ENCODE measurements around the gene CEP295NL. TPM values are rescaled to one million over a fixed set of nuclear protein-coding genes. Genes with fewer than 3 reads are reported as not detected.

Gene CEP295NL
- total RNA-seq, 6 experiments from 2014 or later: 0.85 to 2.7 (median 1.6) TPM

- H3K4me1 Mint-ChIP-seq (ENCODE audit: low read depth): peaks cover 21% of the 10 kb centered on the region
- no peak overlapping the region for H3K4me3 Mint-ChIP-seq
- TF ChIP-seq CTCF (IDR thresholded peaks at IDR 0.05): no peak
- H3K27me3 Mint-ChIP-seq (ENCODE audit: insufficient read depth): peaks cover 2% of the 10 kb centered on the region
- peaks cover 4% of the 10 kb centered on the region for H3K36me3 Mint-ChIP-seq (ENCODE audit: low read depth)
- no peak for DNase-seq
- H3K27ac Mint-ChIP-seq: no peak overlapping the region
- peaks cover 3% of the 10 kb centered on the region; the same call in 1 of the 2 replicates for H3K9me3 Mint-ChIP-seq
Observed at GRCh38 chr17:78847052-78847451, 55.9 kb downstream of the CEP295NL start.

- peak; percentile 17 for DNase-seq
- no peaks in the 10 kb centered on the region for H3K36me3 Mint-ChIP-seq (ENCODE audit: low read depth)
- H3K4me3 Mint-ChIP-seq: no peak overlapping the region; the same call in 1 of the 2 replicates
- no peaks in the 10 kb centered on the region for H3K9me3 Mint-ChIP-seq
- H3K27ac Mint-ChIP-seq: peak overlapping the region; percentile 11; the same call in 1 of the 2 replicates
- peaks cover 2% of the 10 kb centered on the region for H3K27me3 Mint-ChIP-seq (ENCODE audit: insufficient read depth)
- TF ChIP-seq CTCF (IDR thresholded peaks at IDR 0.05): no peak
- H3K4me1 Mint-ChIP-seq (ENCODE audit: low read depth): peaks cover 32% of the 10 kb centered on the region
Observed at GRCh38 chr17:78844301-78845005, 58.5 kb downstream of the CEP295NL start.

- Mint-ChIP-seq H3K27me3 (ENCODE audit: insufficient read depth) (peaks cover 2% of the 10 kb centered on the region), H3K9me3 (no peaks in the 10 kb centered on the region), H3K27ac (no peak overlapping the region), H3K4me1 (ENCODE audit: low read depth) (peaks cover 46% of the 10 kb centered on the region), H3K36me3 (ENCODE audit: low read depth) (no peaks in the 10 kb centered on the region), H3K4me3 (no peak overlapping the region)
- DNase-seq: peak; percentile 16
- peak; percentile 79 for TF ChIP-seq CTCF (IDR thresholded peaks at IDR 0.05)
Observed at GRCh38 chr17:78842881-78843565, 60.0 kb downstream of the CEP295NL start.

GRCh38 chr17:78840780-78841611 lies 62.0 kb downstream of the CEP295NL start, which contains the start of gene USP36:
Gene USP36 (minus strand): TSS chr17:78840814. CDS start chr17:78836363, 4,451 bp downstream.
- Mint-ChIP-seq H3K9me3 (no peaks in the 10 kb centered on the region), H3K27ac (peak within 1 kb of the TSS; percentile 94), H3K4me1 (ENCODE audit: low read depth) (peaks cover 61% of the 10 kb centered on the region), H3K27me3 (ENCODE audit: insufficient read depth) (peaks cover 2% of the 10 kb centered on the region), H3K4me3 (peak within 1 kb of the TSS; percentile 97), H3K36me3 (ENCODE audit: low read depth) (peaks cover 18% of the 10 kb centered on the region)
- DNase-seq: peak; percentile 97
- 0 out of 2 replicates have a peak, but pooled peaks have one; percentile 17 for TF ChIP-seq CTCF (IDR thresholded peaks at IDR 0.05)

Other genes starting within 250 kb of the CEP295NL start
- gene CYTH1, start 120.9 kb downstream of the CEP295NL start, total RNA-seq (2021; fragmentation: NEBNext Ultra II Directional; extraction: Animal tissue kit (Norgen Biotek cat#: 25700)): 10 to 100 TPM in 4 of 6 experiments, 1 to 10 TPM in 2; 7.7 to 15.3 (median 10.9) TPM
- 10 to 100 TPM; 43.6 to 50.3 (median 46.2) TPM for gene USP36, start 62.4 kb downstream of the CEP295NL start, total RNA-seq (2021; fragmentation: NEBNext Ultra II Directional; extraction: Animal tissue kit (Norgen Biotek cat#: 25700))
- 100 to 1,000 TPM; 547 to 705 (median 601) TPM for gene TIMP2, start 22.2 kb upstream of the CEP295NL start, total RNA-seq (2021; fragmentation: NEBNext Ultra II Directional; extraction: Animal tissue kit (Norgen Biotek cat#: 25700))
- 10 to 100 TPM; 31.1 to 46.4 (median 43.4) TPM for gene LGALS3BP, start 76.7 kb upstream of the CEP295NL start, total RNA-seq (2021; fragmentation: NEBNext Ultra II Directional; extraction: Animal tissue kit (Norgen Biotek cat#: 25700))
- gene CANT1, start 106.6 kb upstream of the CEP295NL start, total RNA-seq (2021; fragmentation: NEBNext Ultra II Directional; extraction: Animal tissue kit (Norgen Biotek cat#: 25700)): 100 to 1,000 TPM in 2 of 6 experiments, 10 to 100 TPM in 4; 84.2 to 103 (median 92.4) TPM
- 10 to 100 TPM in 2 of 6 experiments, 1 to 10 TPM in 4; 8.0 to 15.0 (median 8.6) TPM for gene C1QTNF1, start 121.0 kb upstream of the CEP295NL start, total RNA-seq (2021; fragmentation: NEBNext Ultra II Directional; extraction: Animal tissue kit (Norgen Biotek cat#: 25700))
- 10 to 100 TPM; 11.1 to 13.8 (median 11.8) TPM for gene ENGASE, start 171.6 kb upstream of the CEP295NL start, total RNA-seq (2021; fragmentation: NEBNext Ultra II Directional; extraction: Animal tissue kit (Norgen Biotek cat#: 25700))

All from HFFc6 (cell line).